IPS-18c (cell line): Measurements from ENCODE around the gene METTL24.
"Not testable (repeated sequence)": the region's sequence is repeated elsewhere in the genome, so short reads cannot be mapped to it uniquely, and the experiment has no call there.

Experiments used
- H3K4me3 ChIP-seq: 2 replicates; pipeline ENCODE4 v1.7.0; 2013; ENCODE audit warnings: low read depth, mild to moderate bottlenecking, low read length, moderate library complexity; ENCODE audit not compliant: insufficient read depth
- H3K9me3 ChIP-seq: one replicate; pipeline ENCODE4 v1.6.1; 2013; ENCODE audit warnings: mild to moderate bottlenecking, low read length, moderate library complexity; ENCODE audit not compliant: control insufficient read depth, insufficient read depth

Gene METTL24

GRCh38 chr6:110265273-110265672, 92.9 kb downstream of the METTL24 start:
- H3K9me3 ChIP-seq, result no peaks in the 10 kb centered on the region
- no peak overlapping the region for H3K4me3 ChIP-seq

GRCh38 chr6:110256366-110256765, 101.8 kb downstream of the METTL24 start:
- H3K9me3 ChIP-seq, result no peaks in the 10 kb centered on the region
- no peak overlapping the region for H3K4me3 ChIP-seq

DNA sequence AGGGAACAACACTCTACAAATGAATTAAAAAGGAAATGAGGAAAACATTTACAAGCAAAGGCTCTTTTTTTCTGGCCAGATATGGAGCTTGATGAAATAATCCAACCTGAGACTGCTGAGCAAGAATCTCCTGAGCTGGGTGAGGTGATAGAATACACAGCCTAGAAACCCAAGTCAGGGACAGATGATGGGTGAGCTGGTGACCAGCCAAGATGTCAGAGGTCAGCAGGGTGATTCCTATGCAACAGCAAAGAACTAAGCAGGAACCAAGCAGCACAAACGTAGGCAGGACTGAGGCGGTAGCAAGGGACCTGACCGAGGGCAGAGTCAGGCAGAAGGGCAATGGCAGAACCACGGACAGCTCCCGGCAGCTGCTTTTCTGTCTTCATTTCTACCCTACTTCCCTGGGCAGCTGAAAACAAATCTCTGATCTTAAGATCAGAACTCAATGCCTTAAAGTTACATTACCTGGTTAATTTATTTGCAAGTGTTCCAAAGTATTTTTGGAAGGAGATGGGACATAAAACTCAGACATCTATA, 102.9 kb downstream of the METTL24 start:
- H3K9me3 ChIP-seq, result no peaks in the 10 kb centered on the region
- H3K4me3 ChIP-seq, result no peak overlapping the region

GRCh38 chr6:110250838-110251237, 107.3 kb downstream of the METTL24 start:
- H3K9me3 ChIP-seq, result no peaks in the 10 kb centered on the region
- H3K4me3 ChIP-seq, result no peak overlapping the region

DNA sequence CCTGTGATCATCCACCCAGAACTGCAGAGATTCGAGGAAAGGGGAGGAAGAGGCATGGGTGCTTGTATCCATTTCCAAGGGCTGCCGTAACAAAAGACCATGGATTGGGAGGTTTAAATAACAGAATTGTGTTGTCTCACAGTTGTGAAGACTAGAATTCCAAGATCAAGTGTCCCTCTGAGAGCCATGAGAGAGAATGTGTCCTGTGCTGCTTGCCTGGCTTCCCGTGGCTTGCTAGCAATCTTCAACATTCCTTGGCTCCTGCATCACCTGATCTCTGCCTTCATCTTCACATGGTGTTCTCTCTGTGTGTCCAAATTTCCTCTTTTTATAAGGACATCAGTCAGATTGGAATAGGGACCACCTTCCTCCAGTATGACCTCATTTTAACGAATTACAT, 108.1 kb downstream of the METTL24 start:
- no peak overlapping the region for H3K4me3 ChIP-seq
- no peaks in the 10 kb centered on the region for H3K9me3 ChIP-seq

GRCh38 chr6:110246900-110247546, 111.1 kb downstream of the METTL24 start:
- H3K4me3 ChIP-seq, result no peak overlapping the region

GRCh38 chr6:110246378-110246777, 111.8 kb downstream of the METTL24 start:
- no peaks in the 10 kb centered on the region for H3K9me3 ChIP-seq
- H3K4me3 ChIP-seq, result no peak overlapping the region

More at GRCh38 chr6:110246900-110247546, 111.1 kb downstream of the METTL24 start:
- no peaks in the 10 kb centered on the region for H3K9me3 ChIP-seq

DNA sequence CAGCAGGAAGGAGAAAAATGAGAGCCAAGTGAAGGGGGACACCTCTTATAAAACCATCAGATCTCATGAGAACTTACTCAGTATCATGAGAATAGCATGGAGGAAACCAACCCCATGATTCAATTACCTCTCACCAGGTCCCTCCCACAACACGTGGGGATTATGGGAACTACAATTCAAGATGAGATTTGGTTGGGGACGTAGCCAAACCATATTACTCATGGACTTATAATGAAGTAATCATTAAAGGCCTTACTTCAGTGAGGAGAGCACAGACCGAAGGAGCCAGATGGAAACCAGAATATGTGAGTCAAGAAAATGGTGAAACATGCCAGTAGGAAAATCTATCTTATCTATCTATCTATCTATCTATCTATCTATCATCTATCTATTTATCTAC, 113.5 kb downstream of the METTL24 start:
- H3K4me3 ChIP-seq, H3K9me3 ChIP-seq: not testable (repeated sequence)

DNA sequence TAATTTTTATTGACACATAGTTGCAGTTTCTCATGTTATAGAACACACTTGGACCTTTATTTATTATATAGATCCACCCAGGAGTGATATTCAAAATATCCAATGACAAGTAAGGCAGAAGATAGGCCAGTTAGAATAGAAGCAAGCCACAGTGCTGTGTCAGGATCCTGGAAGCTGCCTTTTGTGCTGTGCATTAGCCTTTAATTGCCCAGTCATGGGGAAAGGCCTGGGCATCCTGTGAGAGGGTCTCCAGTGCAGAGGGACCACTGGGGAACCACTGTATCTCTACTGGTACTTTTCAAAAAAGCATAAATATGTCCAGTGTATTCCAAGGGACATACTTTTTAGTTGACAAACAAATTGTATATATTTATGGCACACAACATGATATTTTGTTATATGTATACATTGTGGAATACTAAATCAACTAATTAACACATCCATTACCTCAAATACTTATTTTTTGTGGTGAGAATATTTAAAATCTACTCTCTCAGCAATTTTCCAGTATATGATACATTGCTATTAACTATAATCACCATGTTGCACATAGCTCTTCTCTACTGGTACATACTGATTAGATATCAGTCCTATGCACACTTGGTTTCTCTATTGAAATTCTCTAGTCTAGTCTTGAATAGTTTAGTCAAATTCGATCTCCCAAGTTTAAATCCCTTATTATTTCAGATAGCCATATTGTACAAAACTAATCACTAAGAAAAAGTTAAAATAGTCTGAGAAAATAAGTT, 118.4 kb downstream of the METTL24 start:
- no peaks in the 10 kb centered on the region for H3K9me3 ChIP-seq
- no peak overlapping the region for H3K4me3 ChIP-seq

GRCh38 chr6:110236007-110236406, 122.1 kb downstream of the METTL24 start:
- not testable (repeated sequence) for H3K9me3 ChIP-seq, H3K4me3 ChIP-seq

GRCh38 chr6:110233770-110234374, 124.3 kb downstream of the METTL24 start:
- no peak overlapping the region for H3K4me3 ChIP-seq
- no peaks in the 10 kb centered on the region for H3K9me3 ChIP-seq

DNA sequence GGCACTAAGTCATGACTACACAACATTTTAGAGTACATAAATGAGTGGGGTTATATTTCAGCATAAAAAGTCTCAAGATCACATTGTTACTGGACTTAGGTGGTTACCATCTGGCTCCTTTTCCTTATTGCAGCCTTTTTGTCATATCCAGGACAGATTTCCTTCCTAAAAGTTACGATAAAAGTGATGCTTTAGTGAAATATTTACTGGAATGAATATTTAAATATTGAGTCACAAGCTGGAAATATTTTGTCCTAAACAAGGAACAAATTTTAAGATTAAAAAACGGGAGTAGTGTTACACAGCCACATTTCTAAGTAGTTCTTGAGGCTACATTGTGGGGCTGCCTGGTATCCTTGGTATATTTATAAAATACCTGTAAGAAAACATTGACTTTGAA, 125.7 kb downstream of the METTL24 start:
- Histone ChIP-seq H3K9me3 (no peaks in the 10 kb centered on the region), H3K4me3 (no peak overlapping the region)

DNA sequence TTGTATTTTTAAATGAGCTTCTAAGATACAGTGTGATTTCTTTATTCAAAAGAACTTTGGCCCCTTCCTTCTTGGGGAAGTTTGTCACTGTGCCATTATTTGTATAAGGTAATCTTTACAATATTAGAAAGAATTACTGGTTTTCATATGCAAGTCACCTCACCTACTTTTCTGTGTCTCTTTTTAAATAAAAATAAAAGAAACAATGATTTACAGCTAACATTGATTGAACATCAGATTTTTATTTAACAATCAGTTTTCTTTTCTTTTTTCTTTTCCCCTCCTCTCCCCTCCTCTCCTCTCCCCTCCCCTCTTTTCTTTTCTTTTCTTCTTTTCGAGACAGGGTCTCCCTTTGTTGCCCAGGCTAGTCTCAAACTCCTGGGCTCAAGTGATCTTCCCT, 131.9 kb downstream of the METTL24 start:
- H3K4me3 ChIP-seq, result no peak overlapping the region
- no peaks in the 10 kb centered on the region for H3K9me3 ChIP-seq

GRCh38 chr6:110221738-110222137, 136.4 kb downstream of the METTL24 start:
- Histone ChIP-seq H3K9me3 (no peaks in the 10 kb centered on the region), H3K4me3 (no peak overlapping the region)

DNA sequence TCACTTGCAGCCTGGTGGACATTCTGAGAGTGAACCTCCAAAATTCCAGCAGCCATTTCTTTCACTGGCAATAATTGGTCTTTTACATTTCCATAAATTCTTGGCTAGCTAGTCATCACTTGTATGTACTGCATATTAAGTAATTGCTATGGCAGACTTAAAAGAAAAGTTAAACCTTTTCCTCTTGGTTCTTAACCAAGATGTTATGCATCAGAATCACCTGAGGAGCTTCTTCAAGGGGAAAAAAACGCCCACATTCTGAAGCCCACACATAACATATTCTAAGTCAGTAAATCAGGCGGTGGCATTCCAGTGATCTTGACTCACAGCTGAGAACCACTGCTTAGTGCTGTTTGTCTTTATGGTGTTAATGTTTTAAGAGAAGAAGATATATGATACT, 140.9 kb downstream of the METTL24 start:
- no peaks in the 10 kb centered on the region for H3K9me3 ChIP-seq
- H3K4me3 ChIP-seq, result no peak overlapping the region

DNA sequence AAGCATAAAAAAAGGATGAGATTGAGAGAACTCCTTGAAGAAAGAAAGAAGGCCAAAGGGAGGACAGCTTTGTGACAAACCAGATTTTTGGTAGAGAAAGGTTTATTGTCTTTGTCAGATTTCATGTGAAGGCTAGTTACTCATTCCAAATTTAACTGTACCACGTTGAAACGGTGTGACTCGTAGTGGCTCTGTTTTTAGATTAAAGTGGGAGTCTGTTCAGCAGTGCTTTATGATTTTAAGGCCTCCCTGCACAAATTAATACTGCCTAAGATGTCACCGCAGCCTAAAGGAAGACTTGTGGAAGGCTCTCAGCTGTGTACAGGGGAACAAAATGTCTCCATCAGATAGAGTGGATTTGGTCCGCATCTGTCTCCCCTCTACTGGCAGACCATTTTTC, 142.0 kb downstream of the METTL24 start:
- Histone ChIP-seq H3K4me3 (no peak overlapping the region), H3K9me3 (no peaks in the 10 kb centered on the region)

DNA sequence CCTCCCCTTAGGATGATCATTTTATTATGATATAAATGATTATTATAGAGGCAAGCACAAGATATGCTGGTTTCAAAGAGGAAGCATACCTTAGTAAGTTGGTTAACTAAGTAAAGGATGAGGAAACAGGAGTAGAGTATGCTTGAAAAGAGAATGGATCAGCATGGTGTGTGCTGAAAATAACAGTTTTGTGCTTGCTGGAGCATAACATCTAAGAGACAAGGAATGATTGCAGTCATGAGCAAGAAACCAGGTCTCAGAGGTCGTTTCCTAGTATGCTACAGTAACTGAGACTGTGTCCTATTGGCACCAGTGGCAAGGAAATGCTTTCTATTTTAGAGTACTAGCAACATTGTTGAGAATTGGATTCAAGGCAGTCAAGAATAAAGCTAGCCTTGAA, 143.8 kb downstream of the METTL24 start:
- Histone ChIP-seq H3K9me3 (no peaks in the 10 kb centered on the region), H3K4me3 (no peak overlapping the region)

GRCh38 chr6:110211753-110212152, 146.4 kb downstream of the METTL24 start:
- Histone ChIP-seq H3K9me3 (no peaks in the 10 kb centered on the region), H3K4me3 (no peak overlapping the region)
